HFF-Myc (cell line): ENCODE data around the gene AARS1.
A peak's percentile ranks its signal among the peaks of the same experiment; 100 is the strongest.
"Not testable (repeated sequence)": the region's sequence is repeated elsewhere in the genome, so short reads cannot be mapped to it uniquely, and the experiment has no call there.

ENCODE experiments used
- DNase-seq: peaks from one replicate; pipeline ENCODE4 v3.0.0-alpha.2; 2011; ENCODE audit warnings: low read depth; ENCODE audit errors: extremely low read depth
- H3K4me3 ChIP-seq: replicated peaks from 2 replicates; pipeline ENCODE4 v1.5.1; 2011; ENCODE audit warnings: low read depth, mild to moderate bottlenecking, control low read depth, low read length
- TF ChIP-seq, protein P1 (sequence below): IDR thresholded peaks from 2 replicates; pipeline ENCODE4 v1.5.1; 2012; ENCODE audit warnings: mild to moderate bottlenecking, low read depth, low read length, control low read depth; ENCODE audit errors: missing control alignments

AARS1 gene

DNA sequence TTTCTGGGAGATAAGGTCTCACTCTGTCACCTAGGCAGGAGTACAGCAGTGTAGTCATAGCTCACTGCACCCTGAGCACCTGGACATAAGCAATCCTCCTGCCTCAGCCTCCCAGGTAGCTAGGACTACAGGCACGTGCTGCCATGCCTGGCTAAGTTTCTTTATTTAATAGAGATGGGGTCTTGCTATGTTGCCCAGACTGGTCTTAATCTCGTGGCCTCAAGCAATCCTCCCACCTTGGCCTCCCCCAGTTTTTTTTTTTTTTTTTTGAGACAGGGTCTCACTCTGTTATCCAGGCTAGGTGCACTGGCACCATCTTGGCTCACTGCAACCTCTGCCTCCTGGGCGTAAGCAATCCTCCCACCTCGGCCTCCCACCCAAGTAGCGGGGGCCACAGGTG is 30.8 kb upstream of the AARS1 start:
- TF ChIP-seq, protein P1, sequence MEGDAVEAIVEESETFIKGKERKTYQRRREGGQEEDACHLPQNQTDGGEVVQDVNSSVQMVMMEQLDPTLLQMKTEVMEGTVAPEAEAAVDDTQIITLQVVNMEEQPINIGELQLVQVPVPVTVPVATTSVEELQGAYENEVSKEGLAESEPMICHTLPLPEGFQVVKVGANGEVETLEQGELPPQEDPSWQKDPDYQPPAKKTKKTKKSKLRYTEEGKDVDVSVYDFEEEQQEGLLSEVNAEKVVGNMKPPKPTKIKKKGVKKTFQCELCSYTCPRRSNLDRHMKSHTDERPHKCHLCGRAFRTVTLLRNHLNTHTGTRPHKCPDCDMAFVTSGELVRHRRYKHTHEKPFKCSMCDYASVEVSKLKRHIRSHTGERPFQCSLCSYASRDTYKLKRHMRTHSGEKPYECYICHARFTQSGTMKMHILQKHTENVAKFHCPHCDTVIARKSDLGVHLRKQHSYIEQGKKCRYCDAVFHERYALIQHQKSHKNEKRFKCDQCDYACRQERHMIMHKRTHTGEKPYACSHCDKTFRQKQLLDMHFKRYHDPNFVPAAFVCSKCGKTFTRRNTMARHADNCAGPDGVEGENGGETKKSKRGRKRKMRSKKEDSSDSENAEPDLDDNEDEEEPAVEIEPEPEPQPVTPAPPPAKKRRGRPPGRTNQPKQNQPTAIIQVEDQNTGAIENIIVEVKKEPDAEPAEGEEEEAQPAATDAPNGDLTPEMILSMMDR, result no peak
- no peak for DNase-seq
- H3K4me3 ChIP-seq, result no peak overlapping the region

DNA sequence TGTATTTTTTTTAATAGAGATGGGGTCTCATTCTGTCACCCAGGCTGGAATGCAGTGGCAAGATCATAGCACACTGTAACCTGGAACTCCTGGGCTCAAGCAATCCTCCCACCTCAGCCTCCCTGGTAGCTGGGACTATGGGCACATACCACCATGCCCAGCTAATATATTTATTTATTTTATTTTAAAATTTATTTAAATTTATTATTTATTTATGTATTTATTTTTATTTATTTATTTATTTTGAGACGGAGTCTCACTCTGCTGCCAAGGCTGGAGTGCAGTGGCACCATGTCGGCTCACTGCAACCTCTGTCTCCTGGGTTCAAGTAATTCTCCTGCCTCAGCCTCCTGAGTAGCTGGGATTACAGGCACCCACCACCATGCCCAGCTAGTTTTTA is 18.4 kb upstream of the AARS1 start:
- not testable (repeated sequence) for H3K4me3 ChIP-seq, DNase-seq

DNA sequence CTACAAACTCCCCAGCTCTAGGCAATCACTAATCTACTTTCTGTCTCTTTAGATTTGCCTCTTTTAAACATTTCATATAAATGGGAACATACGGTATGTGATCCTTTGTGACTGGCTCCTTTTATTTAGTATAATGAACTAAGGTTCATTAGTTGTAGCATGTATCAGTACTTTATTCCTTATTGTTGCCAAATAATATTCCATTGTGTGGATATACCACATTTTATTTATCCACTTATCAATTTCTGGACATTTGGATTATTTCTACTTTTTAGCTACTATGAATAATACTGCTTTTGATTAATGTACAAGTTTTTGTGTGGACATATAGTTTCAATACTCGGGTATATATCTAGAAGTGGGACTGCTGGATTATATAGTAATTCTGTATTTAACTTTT is 17.6 kb upstream of the AARS1 start:
- TF ChIP-seq, protein P1, result no peak
- DNase-seq, result no peak
- H3K4me3 ChIP-seq, result no peak overlapping the region

DNA sequence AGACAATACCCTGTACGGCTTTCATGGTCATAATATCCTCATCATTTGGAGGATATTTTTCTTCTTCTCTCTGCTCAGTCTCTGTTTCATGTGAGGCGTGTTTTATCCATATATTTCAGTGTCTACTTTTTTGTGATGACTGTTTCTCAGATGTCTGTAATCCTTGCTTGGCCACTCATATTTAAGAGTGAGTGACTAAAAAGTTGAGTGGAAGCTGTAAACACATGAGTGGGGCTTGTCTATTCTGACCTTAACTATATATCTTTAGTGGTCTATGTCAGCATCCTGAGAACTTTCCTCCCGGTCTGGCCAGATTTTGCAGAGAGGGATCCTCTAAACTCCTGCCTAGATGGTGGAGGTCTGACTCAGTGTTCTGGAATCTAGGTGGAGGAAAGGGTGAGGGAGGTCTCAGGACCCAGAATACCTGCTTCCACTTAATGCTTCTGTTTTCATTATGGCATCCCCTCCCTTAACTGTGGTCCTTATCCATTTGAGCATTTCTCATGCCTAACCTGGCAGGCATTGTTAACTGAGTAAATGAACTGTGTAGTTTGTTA is 15.7 kb upstream of the AARS1 start:
- no peak for DNase-seq
- TF ChIP-seq, protein P1, result no peak
- H3K4me3 ChIP-seq, result no peak overlapping the region

DNA sequence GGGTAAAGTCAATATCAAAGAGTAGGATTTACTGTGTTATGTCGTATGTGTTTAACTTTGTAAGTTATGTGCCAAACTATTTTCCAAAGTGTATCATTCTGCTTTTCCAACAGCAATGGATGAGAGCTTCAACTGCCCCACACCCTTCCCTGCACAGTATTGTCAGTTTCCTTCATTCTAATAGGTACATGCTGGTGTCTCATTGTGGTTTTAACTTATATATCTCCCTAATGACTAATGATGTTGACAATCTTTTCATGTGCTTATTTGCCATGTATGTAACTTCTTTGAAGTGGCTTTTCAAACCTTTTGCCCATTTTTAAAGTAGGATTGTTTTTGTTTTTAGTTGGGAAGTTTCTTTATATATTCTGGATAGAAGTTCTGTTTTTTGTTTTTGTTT is 13.4 kb upstream of the AARS1 start:
- TF ChIP-seq, protein P1, result no peak
- no peak for DNase-seq
- H3K4me3 ChIP-seq, result no peak overlapping the region

DNA sequence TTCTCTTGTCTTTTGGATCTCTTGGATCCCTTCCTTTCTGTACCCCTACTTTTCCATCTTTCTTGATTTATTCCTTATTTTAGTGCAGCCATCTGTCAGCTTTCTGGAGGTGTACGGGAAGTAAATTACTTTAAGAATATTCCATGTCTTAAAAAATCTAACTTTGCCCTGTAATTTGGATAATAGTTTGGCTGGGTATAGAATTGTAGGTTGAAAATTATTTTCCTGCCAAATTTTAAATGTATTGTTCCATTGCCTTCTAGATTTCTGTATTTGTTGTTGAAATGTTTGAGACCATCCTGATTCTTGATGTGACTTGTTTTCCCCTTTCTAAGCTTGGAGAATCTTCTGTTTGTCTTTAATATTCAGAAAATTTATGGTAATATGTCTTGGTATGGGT is 11.8 kb upstream of the AARS1 start:
- DNase-seq, result no peak
- TF ChIP-seq, protein P1, result no peak
- H3K4me3 ChIP-seq, result no peak overlapping the region

DNA sequence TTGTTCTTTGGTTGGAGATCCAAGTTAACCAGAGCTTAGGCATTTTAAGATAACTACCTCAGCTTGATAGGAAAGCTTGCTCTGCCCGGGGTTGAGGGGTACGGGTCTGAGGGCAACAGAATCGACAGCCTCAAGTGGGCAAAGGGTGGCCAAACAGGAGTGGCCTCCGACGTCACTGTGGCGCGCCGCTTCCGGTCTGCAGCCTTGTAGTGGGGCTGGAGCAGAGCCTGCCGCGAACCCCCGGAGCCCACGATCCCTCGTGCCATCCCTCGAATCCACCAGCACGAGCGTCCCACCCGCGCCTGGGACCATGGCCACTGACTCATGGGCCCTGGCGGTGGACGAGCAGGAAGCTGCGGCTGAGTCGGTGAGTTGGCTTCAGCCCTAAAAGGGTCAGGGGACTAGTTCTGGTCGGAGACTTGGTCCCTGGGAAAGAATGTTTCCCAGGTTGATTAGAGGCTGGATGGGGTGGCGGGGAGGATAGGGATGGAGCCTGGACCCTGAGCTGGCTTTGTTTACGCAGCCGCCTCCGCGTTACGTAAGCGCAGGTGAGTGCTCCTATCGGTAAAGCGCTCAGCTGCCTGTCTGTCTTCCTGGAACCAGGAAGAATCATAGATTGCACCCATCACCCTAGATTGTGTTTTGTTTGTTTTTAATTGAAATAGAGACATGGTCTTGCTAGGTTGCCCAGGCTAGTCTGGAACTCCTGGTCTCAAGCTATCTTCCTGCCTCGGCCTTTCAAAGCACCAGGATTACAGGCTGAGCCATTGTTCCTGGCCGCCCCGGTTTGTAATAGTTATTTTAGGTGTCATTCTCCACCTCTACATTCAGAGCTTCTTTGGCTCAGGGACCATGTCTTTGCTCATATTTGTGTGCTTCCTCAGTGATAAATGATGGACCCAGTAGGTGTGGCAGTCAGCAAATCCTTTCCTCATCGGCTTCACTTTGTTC is 10.0 kb upstream of the AARS1 start, which contains the start of gene DDX19B:
TSS of gene DDX19B (plus strand) at position 199 of the 951 bp plus-strand sequence. CDS start at position 311, 112 bp downstream.
- DNase-seq, result peak; percentile 33
- H3K4me3 ChIP-seq, result peak within 1 kb of the TSS; percentile 82
- TF ChIP-seq, protein P1, result no peak
